Stimulated activated CD4-positive, alpha-beta T cell treated with anti-CD3 and anti-CD28 coated beads, TNF-alpha, amount 100 ng/mL, for 1 hour (primary cell): ENCODE results near the gene PCDHGB6.
"Not testable (repeated sequence)": the region's sequence is repeated elsewhere in the genome, so short reads cannot be mapped to it uniquely, and the experiment has no call there.

Experiments used
- DNase-seq, 3 donors: peaks; one replicate each; pipeline ENCODE4 v3.0.0-alpha.2; 2020; ENCODE audit warnings: low read depth in 3 of 3, low spot score in 1 of 3

The PCDHGB6 gene

DNA sequence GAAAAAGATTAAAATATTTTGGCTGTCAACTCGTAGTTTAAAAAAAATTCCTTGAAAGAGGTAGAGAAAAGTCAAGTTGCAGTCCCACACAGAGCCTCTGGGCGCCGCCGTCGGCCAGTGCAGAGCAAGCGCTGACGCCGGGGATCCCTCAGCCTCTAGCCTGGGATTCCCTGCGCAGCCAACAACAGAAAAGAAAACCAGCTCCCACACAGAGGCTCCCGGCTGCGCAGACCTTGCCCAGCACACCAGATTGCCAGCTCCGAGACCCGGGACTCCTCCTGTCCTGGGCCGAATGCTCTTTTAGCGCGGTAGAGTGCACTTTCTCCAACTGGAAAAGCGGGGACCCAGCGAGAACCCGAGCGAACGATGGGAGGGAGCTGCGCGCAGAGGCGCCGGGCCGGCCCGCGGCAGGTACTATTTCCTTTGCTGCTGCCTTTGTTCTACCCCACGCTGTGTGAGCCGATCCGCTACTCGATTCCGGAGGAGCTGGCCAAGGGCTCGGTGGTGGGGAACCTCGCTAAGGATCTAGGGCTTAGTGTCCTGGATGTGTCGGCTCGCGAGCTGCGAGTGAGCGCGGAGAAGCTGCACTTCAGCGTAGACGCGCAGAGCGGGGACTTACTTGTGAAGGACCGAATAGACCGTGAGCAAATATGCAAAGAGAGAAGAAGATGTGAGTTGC is 9.8 kb downstream of the PCDHGB6 start, which contains the start of gene PCDHGB7:
TSS of gene PCDHGB7 (plus strand) at position 184 of the 679 bp plus-strand sequence. CDS start at position 367, 183 bp downstream.
- DNase-seq: peak in 1 of 3 donors; percentile 41

DNA sequence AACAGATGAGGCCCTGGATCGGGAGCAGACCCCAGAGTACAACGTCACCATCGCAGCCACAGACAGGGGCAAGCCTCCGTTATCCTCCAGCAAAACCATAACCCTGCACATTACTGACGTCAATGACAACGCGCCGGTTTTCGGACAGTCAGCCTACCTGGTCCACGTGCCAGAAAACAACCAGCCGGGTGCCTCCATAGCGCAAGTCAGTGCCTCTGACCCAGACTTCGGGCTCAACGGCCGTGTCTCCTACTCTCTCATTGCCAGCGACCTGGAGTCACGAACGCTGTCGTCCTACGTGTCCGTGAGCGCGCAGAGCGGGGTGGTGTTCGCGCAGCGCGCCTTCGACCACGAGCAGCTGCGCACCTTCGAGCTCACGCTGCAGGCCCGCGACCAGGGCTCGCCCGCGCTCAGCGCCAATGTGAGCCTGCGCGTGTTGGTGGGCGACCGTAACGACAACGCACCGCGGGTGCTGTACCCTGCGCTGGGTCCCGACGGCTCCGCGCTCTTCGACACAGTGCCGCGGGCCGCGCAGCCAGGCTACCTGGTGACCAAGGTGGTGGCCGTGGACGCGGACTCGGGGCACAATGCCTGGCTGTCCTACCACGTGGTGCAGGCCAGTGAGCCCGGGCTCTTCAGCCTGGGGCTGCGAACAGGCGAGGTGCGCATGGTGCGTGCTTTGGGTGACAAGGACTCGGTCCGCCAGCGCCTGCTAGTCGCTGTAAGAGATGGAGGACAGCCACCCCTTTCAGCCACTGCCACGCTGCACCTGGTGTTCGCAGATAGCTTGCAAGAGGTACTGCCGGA is 11.5 kb downstream of the PCDHGB6 start:
- no peak for DNase-seq

DNA sequence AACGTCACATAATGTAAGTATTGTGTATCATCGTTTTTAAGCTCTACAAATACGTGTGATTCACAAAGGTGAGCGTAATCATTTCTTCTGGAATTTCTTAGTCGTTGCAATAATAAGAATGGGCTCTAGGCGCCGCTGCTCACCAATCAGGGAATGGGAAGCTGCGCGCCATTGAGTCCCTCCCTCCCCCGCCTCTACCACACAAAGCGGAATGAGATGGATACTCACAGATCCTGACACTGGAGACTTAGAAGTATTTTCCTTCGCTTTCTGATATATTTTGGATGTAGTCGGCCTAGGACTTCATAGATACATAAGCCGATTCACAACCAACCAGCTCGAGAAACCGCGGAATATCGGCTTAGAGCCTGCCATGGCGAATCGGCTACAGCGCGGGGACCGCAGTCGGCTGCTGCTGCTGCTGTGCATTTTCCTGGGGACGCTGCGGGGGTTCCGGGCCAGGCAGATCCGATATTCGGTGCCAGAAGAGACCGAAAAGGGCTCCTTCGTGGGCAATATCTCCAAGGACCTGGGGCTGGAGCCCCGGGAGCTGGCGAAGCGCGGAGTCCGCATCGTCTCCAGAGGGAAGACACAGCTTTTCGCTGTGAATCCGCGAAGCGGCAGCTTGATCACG is 13.2 kb downstream of the PCDHGB6 start, which contains the start of gene PCDHGA11:
TSS of gene PCDHGA11 (plus strand) at position 197 of the 634 bp plus-strand sequence. CDS start at position 374, 177 bp downstream.
- DNase-seq: no peak

DNA sequence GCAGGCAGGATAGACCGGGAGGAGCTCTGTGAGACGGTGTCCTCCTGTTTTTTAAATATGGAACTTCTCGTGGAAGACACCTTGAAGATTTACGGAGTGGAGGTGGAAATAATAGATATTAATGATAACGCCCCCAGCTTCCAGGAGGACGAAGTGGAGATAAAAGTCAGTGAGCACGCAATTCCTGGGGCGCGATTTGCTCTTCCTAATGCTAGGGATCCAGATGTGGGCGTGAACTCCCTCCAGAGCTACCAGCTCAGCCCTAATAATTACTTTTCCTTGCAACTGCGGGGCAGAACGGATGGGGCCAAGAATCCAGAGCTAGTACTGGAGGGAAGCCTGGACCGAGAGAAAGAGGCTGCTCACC is 13.7 kb downstream of the PCDHGB6 start:
- no peak for DNase-seq

DNA sequence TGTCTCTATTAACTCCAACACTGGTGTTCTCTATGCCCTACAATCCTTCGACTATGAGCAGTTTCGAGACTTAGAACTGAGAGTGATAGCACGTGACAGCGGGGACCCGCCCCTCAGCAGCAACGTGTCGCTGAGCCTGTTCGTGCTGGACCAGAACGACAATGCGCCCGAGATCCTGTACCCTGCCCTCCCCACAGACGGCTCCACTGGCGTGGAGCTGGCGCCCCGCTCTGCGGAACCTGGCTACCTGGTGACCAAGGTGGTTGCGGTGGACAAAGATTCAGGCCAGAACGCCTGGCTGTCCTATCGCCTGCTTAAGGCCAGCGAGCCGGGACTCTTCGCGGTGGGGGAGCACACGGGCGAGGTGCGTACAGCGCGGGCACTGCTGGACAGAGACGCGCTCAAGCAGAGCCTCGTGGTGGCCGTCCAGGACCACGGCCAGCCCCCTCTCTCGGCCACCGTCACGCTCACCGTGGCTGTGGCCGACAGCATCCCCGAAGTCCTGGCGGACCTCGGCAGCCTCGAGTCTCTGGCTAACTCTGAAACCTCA is 15.0 kb downstream of the PCDHGB6 start:
- no peak for DNase-seq

DNA sequence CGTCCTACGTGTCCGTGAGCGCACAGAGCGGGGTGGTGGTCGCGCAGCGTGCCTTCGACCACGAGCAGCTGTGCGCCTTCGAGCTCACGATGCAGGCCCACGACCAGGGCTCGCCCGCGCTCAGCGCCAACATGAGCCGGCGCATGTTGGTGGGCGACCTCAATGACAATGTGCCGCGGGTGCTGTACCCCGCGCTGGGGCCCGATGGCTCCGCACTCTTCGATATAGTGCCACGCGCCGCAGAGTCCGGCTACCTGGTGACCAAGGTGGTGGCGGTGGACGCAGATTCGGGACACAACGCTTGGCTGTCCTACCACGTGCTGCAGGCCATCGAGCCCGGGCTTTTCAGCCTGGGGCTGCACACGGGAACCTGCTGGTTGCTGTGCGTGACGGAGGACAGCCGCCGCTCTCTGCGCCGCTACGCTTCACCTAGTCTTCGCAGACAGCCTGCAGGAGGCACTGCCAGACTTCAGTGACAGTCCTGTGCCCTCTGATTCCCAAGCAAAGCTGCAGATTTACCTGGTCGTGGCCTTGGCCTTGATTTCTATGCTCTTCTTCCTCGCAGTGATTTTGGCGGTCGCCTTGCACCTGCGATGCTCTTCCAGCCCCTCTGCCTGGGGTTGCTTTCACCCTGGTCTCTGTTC is 20.1 kb downstream of the PCDHGB6 start:
- no peak for DNase-seq

DNA sequence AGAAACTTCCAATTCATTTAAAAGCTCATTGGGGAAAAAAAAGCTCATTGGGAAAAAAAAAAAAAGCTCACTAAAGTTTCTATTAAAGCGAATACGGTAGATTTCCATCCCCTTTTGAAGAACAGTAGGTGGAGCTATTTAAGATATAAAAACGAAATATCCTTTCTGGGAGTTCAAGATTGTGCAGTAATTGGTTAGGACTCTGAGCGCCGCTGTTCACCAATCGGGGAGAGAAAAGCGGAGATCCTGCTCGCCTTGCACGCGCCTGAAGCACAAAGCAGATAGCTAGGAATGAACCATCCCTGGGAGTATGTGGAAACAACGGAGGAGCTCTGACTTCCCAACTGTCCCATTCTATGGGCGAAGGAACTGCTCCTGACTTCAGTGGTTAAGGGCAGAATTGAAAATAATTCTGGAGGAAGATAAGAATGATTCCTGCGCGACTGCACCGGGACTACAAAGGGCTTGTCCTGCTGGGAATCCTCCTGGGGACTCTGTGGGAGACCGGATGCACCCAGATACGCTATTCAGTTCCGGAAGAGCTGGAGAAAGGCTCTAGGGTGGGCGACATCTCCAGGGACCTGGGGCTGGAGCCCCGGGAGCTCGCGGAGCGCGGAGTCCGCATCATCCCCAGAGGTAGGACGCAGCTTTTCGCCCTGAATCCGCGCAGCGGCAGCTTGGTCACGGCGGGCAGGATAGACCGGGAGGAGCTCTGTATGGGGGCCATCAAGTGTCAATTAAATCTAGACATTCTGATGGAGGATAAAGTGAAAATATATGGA is 22.7 kb downstream of the PCDHGB6 start, which contains the start of gene PCDHGA12:
TSS of gene PCDHGA12 (plus strand) at position 176 of the 782 bp plus-strand sequence. CDS start at position 429, 253 bp downstream.
- no peak for DNase-seq

DNA sequence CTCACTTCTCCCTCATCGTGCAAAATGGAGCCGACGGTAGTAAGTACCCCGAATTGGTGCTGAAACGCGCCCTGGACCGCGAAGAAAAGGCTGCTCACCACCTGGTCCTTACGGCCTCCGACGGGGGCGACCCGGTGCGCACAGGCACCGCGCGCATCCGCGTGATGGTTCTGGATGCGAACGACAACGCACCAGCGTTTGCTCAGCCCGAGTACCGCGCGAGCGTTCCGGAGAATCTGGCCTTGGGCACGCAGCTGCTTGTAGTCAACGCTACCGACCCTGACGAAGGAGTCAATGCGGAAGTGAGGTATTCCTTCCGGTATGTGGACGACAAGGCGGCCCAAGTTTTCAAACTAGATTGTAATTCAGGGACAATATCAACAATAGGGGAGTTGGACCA is 23.5 kb downstream of the PCDHGB6 start:
- no peak for DNase-seq

DNA sequence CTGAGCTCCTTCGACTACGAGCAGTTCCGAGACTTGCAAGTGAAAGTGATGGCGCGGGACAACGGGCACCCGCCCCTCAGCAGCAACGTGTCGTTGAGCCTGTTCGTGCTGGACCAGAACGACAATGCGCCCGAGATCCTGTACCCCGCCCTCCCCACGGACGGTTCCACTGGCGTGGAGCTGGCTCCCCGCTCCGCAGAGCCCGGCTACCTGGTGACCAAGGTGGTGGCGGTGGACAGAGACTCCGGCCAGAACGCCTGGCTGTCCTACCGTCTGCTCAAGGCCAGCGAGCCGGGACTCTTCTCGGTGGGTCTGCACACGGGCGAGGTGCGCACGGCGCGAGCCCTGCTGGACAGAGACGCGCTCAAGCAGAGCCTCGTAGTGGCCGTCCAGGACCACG is 24.5 kb downstream of the PCDHGB6 start:
- not testable (repeated sequence) for DNase-seq

DNA sequence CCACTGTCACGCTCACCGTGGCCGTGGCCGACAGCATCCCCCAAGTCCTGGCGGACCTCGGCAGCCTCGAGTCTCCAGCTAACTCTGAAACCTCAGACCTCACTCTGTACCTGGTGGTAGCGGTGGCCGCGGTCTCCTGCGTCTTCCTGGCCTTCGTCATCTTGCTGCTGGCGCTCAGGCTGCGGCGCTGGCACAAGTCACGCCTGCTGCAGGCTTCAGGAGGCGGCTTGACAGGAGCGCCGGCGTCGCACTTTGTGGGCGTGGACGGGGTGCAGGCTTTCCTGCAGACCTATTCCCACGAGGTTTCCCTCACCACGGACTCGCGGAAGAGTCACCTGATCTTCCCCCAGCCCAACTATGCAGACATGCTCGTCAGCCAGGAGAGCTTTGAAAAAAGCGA is 24.9 kb downstream of the PCDHGB6 start:
- not testable (repeated sequence) for DNase-seq

DNA sequence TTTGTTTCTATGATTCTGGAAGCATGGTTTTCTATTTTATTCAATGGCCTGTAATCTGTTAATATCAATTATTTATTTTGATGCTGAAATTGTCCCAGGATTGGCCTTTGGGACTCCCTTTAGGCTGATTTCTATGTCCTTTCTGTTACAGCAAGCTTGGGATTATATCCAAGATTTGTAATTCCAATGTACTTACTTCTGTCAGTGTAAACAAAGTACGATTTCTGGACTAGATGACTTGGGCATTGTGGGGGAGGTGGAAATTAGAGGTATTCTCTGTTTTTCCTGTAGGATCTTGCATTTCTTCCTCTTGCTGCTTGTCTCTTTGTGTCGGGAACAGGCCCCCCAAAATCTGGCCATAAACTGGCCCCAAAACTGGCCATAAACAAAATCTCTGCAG is 26.2 kb downstream of the PCDHGB6 start:
- no peak for DNase-seq

DNA sequence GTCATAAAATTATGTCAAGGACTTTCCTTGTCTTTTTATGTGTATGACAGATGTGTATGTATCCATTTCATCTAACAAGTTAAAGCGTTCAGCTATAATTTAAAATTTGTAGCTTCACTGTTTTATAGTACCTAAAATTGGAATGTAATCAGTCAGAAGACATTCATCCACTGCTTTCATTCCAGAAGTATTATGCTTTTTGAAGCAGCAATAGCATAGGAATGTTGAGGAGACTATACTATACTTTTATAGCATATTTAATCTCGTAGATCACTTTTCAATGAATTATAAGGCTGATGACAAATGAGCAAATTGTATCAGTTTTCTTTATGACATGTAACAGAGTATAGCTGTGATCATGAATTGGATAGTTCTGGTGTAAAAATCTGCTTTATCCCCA is 29.4 kb downstream of the PCDHGB6 start:
- no peak for DNase-seq

DNA sequence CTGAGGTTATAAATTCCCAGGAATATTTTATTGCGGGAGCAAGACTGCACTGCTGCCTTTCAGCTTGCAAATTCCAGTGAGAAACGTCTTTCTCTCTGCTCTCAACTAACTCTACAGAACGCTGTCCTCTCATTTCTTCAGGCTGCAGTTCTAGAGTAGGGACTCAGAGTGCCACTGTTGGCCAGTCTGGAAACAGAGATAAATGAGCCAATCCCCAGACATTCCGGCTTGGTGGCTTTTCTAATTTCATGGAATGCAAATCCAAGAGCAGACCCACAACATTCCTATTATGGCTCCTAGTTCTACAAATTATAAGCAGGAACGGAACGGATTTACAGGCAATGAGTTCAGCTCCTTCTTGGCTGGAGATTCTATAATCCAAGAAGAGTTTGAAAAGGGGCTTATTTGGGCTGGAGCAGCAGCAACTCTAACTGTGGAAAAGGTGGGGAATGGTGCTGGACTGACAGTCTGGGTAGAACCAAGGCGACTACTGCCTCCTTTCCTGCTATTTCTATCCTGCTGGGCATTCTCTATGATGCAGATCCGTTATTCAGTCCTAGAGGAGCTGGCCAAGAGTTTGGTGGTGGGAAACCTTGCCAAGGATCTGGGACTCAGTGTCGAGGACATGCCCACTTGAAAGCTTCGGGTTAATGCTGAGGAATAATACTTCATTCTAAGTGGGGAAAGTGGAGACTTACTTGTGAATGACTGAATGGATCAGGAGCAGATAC is 31.8 kb downstream of the PCDHGB6 start:
- no peak for DNase-seq

DNA sequence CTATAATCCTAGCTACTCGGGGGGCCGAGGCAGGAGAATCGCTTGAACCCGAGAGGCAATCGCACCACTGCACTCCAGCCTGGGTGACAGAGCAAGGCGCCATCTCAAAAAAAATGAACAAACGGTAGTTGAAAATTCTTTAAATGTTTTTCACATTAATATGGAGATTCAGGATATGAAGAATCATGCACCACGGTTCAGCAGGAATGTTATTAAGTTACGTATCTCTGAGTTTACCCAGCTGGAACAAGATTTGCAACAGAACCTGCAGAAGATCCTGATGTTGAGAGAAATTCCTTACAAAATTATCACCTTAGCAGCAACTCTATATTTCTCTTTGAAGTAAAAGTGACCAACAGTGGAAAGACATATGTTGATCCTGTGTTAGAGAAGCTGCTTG is 32.5 kb downstream of the PCDHGB6 start:
- DNase-seq: no peak

DNA sequence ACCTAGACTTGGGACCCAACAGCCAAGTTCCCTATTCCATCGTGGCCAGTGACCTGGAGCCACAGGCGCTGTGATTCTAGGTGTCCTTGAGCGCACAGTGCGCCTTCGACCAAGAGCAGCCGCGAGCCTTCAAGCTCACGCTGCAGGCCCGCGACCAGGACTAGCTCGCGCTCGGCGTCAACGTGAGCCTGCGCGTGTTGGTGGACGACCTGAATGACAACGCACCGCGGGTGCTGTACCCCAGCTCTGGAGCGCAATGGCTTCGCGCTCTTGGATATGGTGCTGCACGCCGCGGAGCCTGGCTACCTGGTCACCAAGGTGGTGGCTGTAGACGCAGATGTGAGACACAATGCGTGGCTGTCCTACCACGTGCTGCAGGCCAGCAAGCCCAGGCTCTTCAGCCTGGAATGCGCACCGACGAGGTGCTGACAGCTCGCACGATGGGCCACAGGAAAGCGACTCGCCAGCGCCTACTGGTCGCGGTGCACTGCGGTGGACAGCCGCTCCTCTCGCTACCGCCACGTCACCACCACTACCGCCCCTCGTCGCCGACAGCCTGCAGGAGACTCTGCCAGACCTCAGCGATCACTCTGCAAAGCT is 33.9 kb downstream of the PCDHGB6 start:
- DNase-seq: no peak
